ENCODE measurements around the gene ATP8A2.
A peak's percentile ranks its signal among the peaks of the same experiment; 100 is the strongest.

ATP8A2 gene

DNA sequence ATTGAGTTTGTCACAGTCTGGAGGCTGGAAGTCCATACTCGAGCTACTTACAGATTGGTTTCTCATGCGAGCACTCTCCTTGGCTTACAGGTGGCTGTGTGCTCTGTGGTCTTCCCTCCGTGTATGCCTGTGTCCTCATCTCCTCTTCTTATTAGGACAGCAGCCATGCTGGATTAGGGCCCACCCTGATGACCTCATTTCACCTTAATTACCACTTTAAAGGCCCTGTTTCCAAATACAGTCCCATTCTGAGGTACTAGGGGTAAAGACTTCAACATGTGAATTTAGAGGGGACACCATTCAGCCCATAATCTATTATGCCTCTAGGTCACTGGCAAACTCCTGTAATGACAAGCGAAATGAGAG lies 639.4 kb downstream of the ATP8A2 start:
- DNase-seq (ENCODE audit: extremely low read depth, insufficient read length): no peak
- TF ChIP-seq, protein P1, sequence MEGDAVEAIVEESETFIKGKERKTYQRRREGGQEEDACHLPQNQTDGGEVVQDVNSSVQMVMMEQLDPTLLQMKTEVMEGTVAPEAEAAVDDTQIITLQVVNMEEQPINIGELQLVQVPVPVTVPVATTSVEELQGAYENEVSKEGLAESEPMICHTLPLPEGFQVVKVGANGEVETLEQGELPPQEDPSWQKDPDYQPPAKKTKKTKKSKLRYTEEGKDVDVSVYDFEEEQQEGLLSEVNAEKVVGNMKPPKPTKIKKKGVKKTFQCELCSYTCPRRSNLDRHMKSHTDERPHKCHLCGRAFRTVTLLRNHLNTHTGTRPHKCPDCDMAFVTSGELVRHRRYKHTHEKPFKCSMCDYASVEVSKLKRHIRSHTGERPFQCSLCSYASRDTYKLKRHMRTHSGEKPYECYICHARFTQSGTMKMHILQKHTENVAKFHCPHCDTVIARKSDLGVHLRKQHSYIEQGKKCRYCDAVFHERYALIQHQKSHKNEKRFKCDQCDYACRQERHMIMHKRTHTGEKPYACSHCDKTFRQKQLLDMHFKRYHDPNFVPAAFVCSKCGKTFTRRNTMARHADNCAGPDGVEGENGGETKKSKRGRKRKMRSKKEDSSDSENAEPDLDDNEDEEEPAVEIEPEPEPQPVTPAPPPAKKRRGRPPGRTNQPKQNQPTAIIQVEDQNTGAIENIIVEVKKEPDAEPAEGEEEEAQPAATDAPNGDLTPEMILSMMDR (IDR thresholded peaks at IDR 0.05; ENCODE audit: insufficient read depth, low read length, poor library complexity, severe bottlenecking): no peak
- H3K36me3 ChIP-seq (ENCODE audit: control insufficient read depth, insufficient read depth, low read length): no peaks in the 10 kb centered on the region
- H3K4me3 ChIP-seq (replicated peaks; ENCODE audit: low read depth, low read length): no peak overlapping the region
- H3K27me3 ChIP-seq (replicated peaks; ENCODE audit: control insufficient read depth, insufficient read depth, low read length): no peaks in the 10 kb centered on the region

DNA sequence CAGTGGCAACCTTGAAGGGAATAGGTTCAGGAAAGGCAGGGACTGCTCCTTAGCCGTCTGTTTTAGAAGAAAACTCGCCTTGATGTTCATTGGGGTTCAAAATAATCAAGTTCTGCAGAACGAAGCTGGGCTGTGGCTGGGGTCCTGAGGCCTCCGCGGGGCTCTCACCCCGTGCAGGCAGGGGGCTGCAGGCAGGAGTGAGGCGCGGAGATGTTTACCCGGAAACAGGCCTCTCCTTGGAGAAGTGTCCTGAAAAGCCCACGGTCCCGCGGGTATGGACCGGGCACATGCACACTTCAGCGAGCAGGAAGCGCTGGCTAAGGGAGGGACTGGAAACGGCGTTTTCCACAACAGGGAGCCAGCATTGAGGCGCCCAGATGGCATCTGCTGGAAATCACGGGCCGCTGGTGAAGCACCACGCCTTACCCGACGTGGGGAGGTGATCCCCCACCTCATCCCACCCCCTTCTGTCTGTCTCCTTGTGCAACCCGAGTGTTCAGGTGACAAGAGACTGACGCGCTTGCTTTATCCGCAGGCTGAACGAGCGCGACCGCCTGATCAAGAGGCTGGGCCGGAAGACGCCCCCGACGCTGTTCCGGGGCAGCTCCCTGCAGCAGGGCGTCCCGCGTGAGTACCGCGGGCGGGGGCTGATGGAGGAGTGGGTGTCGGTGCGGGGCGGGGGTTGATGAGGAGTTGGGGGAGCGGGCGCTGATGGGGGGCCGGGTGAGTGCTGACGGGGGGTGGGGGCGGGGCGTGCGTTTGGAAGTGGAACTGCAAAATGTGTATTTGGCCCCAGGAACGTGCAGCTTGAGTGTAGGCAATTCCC lies 640.4 kb downstream of the ATP8A2 start:
- Histone ChIP-seq H3K4me3 (replicated peaks; ENCODE audit: low read depth, low read length) (peak overlapping the region; percentile 27), H3K36me3 (ENCODE audit: control insufficient read depth, insufficient read depth, low read length) (no peaks in the 10 kb centered on the region), H3K27me3 (replicated peaks; ENCODE audit: control insufficient read depth, insufficient read depth, low read length) (no peaks in the 10 kb centered on the region)
- TF ChIP-seq, protein P1 (IDR thresholded peaks at IDR 0.05; ENCODE audit: insufficient read depth, low read length, poor library complexity, severe bottlenecking): no peak
- no peak for DNase-seq (ENCODE audit: extremely low read depth, insufficient read length)

DNA sequence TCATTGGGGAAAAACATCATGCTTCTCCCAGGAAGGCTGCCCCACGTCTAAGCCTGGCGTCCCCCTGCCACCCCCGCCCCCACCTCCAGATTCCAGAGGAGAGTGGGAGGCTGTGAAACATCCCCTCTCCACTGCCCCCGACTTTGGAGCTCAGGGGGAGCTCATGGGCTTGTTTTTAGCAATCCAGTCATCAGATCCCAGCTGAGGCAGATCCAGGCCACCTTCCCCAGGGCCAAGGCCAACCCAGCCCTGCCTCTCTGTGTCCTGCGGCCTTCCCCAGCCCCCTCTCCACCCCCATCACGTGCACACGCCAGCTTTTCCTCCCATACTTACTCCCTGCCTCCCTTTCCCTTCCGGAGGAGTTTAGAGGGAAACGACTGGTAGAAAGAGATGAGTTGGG lies 641.2 kb downstream of the ATP8A2 start:
- Histone ChIP-seq H3K4me3 (replicated peaks; ENCODE audit: low read depth, low read length) (no peak overlapping the region), H3K27me3 (replicated peaks; ENCODE audit: control insufficient read depth, insufficient read depth, low read length) (no peaks in the 10 kb centered on the region; the same call in 1 of the 2 replicates), H3K36me3 (ENCODE audit: control insufficient read depth, insufficient read depth, low read length) (no peaks in the 10 kb centered on the region)
- DNase-seq (ENCODE audit: extremely low read depth, insufficient read length): no peak
- TF ChIP-seq, protein P1 (IDR thresholded peaks at IDR 0.05; ENCODE audit: insufficient read depth, low read length, poor library complexity, severe bottlenecking): no peak

DNA sequence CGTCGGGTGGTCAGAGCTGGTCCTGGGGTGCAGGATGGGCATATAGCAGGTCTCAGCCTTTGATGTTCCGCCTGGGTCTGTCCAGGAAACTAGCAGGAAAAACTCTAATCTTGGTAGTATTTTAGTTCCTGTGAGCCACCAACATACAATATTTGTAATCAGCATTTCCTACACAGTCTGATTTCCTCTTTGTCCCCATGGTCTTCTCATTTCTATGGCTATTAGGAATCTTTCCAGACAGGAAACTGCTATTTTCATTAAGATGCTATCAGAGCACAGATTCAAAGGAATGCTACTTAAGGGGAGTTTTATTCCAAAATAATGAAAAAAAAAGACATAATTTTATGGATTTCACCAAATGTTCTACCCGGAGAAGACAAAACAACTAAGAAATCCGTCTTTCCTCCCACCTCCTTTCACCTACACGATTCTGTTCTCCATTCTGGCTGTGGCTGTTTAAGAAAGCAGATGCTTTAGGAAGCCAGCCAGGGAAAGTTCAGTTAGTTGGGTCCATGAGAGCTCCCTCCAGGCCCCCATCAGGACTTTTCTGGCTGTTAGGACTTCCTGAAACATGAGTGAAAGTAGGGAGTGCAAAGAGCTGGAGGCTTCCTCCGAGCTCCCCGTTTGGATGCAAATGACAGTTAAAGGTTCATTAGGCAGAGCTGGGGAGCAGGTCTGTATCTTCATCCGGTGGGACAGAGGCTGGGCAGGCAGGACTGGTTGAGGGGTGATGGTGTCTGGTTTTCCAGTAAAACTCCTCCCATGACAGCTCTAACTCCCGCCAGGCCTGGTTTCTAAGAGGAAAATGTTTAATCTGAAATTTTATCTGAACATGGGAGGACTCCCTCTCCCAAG lies 643.7 kb downstream of the ATP8A2 start:
- TF ChIP-seq, protein P1 (IDR thresholded peaks at IDR 0.05; ENCODE audit: insufficient read depth, low read length, poor library complexity, severe bottlenecking): no peak
- Histone ChIP-seq H3K27me3 (replicated peaks; ENCODE audit: control insufficient read depth, insufficient read depth, low read length) (no peaks in the 10 kb centered on the region; the same call in 1 of the 2 replicates), H3K4me3 (replicated peaks; ENCODE audit: low read depth, low read length) (no peak overlapping the region), H3K36me3 (ENCODE audit: control insufficient read depth, insufficient read depth, low read length) (no peaks in the 10 kb centered on the region)
- no peak for DNase-seq (ENCODE audit: extremely low read depth, insufficient read length)

DNA sequence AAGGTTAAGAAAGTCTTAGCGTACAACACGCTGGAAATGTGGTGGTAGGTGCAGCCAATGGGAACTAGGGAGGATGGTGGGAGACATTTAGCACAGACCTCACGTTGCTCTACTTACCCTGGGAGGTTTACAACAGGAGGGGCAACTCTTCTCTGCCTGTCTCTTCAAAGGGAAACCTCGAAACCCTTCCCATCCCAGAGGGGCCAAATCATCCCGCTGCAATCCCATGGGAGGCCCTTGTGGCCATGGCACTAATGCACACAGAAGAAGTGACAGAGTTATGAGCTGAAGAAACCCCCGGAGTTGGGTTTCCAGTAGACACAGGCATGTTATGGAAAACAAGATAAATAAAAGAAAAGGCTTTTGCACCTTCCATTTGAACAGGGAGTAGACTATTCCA lies 644.4 kb downstream of the ATP8A2 start:
- Histone ChIP-seq H3K27me3 (replicated peaks; ENCODE audit: control insufficient read depth, insufficient read depth, low read length) (no peaks in the 10 kb centered on the region; the same call in 1 of the 2 replicates), H3K36me3 (ENCODE audit: control insufficient read depth, insufficient read depth, low read length) (no peaks in the 10 kb centered on the region), H3K4me3 (replicated peaks; ENCODE audit: low read depth, low read length) (no peak overlapping the region)
- no peak for DNase-seq (ENCODE audit: extremely low read depth, insufficient read length)
- TF ChIP-seq, protein P1 (IDR thresholded peaks at IDR 0.05; ENCODE audit: insufficient read depth, low read length, poor library complexity, severe bottlenecking): no peak

All from GM06990 (cell line).